ENCODE data around the gene EDN2.

DNA sequence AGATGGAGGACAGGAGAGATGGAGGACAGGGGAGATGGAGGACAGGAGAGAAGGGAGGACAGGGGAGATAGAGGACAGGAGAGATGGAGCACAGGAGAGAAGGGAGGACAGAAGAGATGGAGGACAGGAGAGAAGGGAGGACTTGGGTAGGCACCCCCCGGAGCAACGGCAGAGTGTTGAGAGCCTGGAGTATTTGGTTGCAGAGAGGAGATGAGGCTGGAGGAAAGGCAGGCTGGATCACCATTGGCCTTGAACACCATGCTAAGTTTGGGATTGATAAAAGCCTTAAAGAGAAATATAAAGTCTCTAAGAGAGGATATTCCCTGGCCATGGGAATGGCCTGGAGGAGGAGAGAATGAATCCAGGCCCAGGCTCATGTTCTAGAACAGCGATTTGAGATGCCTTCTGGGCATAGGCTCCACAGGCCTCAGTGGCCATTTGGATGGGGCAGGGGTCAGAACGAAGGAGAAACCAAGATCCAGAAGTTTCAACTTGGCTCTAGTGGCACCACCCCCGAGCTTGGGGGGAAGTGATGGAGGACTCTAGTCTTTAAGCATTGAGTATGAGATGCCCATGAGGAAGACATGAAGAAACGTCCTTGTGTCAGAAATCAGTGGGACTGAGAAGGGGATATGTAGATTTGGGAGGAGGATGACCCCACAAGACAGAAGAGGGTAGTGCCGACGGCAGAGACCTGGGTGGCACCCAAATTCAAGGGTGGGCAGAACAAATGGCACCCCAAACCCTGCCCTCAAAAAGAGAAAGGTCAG, 47.9 kb upstream of the EDN2 start:
- TF ChIP-seq ZFP30 (CRISPR knock-in tag; IDR thresholded peaks at IDR 0.05) (no peak), OSR1 (CRISPR knock-in tag; IDR thresholded peaks at IDR 0.05) (no peak)
- TF ChIP-seq, protein P1, sequence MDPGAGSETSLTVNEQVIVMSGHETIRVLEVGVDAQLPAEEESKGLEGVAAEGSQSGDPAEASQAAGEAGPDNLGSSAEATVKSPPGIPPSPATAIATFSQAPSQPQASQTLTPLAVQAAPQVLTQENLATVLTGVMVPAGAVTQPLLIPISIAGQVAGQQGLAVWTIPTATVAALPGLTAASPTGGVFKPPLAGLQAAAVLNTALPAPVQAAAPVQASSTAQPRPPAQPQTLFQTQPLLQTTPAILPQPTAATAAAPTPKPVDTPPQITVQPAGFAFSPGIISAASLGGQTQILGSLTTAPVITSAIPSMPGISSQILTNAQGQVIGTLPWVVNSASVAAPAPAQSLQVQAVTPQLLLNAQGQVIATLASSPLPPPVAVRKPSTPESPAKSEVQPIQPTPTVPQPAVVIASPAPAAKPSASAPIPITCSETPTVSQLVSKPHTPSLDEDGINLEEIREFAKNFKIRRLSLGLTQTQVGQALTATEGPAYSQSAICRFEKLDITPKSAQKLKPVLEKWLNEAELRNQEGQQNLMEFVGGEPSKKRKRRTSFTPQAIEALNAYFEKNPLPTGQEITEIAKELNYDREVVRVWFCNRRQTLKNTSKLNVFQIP (CRISPR knock-in tag; IDR thresholded peaks at IDR 0.05; ENCODE audit: borderline replicate concordance, low read depth) = no peak

All from SK-N-SH treated with all-trans-retinoic acid at 6 μM for 48 hours (cell line).